Thoracic aorta (tissue), 2 donors: Measurements from ENCODE around the gene ALDH1A1. TPM values are rescaled to one million over a fixed set of nuclear protein-coding genes. Genes with fewer than 3 reads are reported as not detected.
"Not testable (repeated sequence)": the region's sequence is repeated elsewhere in the genome, so short reads cannot be mapped to it uniquely, and the experiment has no call there.

Experiments used
- ATAC-seq: fragments of 150-250 bp; one replicate; pipeline ENCODE4 v1.8.0; 2017; ENCODE audit warnings: low read depth; ENCODE audit not compliant: insufficient number of reproducible peaks, low FRiP score
- DNase-seq: peaks from one replicate; pipeline ENCODE4 v3.0.0-alpha.2; 2020; ENCODE audit warnings: low spot score
- H3K27ac ChIP-seq, 2 donors: fragments of 200-600 bp; sonication (generic); 1 replicate in 1 of 2; 2 replicates in 1 of 2; pipeline ENCODE4 v1.5.1; 2016; ENCODE audit warnings: mild to moderate bottlenecking in 2 of 2, moderate library complexity in 2 of 2
- H3K27me3 ChIP-seq: fragments of 200-600 bp; sonication (generic); replicated peaks from 2 replicates; pipeline ENCODE4 v1.6.0; 2016; ENCODE audit warnings: mild to moderate bottlenecking; ENCODE audit not compliant: insufficient read depth
- H3K36me3 ChIP-seq: fragments of 200-600 bp; sonication (generic); one replicate; pipeline ENCODE4 v1.5.1; 2016
- H3K4me1 ChIP-seq, 2 donors: fragments of 200-600 bp; sonication (generic); 1 replicate in 1 of 2; 2 replicates in 1 of 2; pipeline versions ENCODE4 v1.5.1 to v1.6.0; 2016; ENCODE audit warnings: low read depth in 2 of 2, mild to moderate bottlenecking in 1 of 2; ENCODE audit not compliant: control insufficient read depth in 1 of 2
- H3K4me3 ChIP-seq: fragments of 200-600 bp; sonication (generic); 2 replicates; pipeline ENCODE4 v1.5.1; 2016; ENCODE audit warnings: mild to moderate bottlenecking
- H3K9me3 ChIP-seq: fragments of 200-600 bp; sonication (generic); 2 replicates; pipeline ENCODE4 v1.5.1; 2016
- total RNA-seq, 2 donors: library from RNA; depleted of rRNA; stranded (reverse); fragments of >200 nt; gene quantifications; one replicate each; pipeline versions ENCODE4 v1.1.0 to v1.2.3, GENCODE V29; 2016
- TF ChIP-seq, protein P1 (sequence below): fragments of 200-600 bp; sonication (generic); IDR thresholded peaks from one replicate; pipeline ENCODE4 v1.5.1; 2019; ENCODE audit warnings: antibody characterized with exemption

ALDH1A1 gene
- total RNA-seq, 2 donors from 2014 or later = 101 to 196 TPM

DNA sequence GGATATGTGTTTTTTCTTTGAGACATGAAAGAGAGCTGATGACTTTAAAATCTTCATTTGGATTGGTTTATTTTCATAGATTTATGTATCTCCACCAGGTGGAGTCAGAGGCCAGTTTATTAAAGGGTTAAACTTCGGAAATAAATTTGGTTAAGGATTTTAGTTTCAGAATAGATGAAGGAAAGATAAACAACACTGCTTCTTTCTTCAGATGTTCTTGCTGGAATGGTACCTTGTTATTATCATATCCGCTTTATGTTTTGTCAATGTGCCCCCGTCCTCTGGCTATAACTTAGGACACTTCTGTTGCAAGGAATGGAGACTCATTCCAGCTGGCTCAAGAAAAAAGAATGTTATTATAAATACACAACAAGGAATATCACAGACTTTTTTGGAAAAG, 81.2 kb downstream of the ALDH1A1 start:
- H3K27me3 ChIP-seq = no peaks in the 10 kb centered on the region
- DNase-seq = no peak
- no peak for ATAC-seq
- TF ChIP-seq, protein P1, sequence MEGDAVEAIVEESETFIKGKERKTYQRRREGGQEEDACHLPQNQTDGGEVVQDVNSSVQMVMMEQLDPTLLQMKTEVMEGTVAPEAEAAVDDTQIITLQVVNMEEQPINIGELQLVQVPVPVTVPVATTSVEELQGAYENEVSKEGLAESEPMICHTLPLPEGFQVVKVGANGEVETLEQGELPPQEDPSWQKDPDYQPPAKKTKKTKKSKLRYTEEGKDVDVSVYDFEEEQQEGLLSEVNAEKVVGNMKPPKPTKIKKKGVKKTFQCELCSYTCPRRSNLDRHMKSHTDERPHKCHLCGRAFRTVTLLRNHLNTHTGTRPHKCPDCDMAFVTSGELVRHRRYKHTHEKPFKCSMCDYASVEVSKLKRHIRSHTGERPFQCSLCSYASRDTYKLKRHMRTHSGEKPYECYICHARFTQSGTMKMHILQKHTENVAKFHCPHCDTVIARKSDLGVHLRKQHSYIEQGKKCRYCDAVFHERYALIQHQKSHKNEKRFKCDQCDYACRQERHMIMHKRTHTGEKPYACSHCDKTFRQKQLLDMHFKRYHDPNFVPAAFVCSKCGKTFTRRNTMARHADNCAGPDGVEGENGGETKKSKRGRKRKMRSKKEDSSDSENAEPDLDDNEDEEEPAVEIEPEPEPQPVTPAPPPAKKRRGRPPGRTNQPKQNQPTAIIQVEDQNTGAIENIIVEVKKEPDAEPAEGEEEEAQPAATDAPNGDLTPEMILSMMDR = no peak
- H3K9me3 ChIP-seq = no peaks in the 10 kb centered on the region
- no peak overlapping the region for H3K27ac ChIP-seq
- H3K36me3 ChIP-seq = no peaks in the 10 kb centered on the region
- H3K4me1 ChIP-seq = peaks cover 12 to 26% of the 10 kb centered on the region in 2 donors
- H3K4me3 ChIP-seq = no peak overlapping the region

DNA sequence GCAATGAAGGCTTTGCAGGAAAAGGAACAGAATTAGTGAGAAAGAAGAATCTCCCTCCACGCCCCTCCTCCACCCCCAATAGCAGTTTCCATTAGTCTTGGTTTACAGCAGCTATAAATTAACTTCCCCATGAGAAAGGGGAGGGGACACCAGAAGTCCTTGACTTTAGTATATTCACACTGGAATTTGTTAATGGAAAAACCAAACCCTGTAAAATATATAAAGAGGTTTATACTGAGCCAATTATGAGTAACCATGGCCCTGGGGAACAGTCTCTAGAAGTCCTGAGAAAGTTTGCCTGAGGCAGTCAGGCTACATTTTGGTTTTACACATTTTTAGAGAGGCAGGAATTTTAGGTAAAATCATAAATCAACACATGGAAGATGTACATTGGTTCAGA, 88.5 kb downstream of the ALDH1A1 start:
- H3K9me3 ChIP-seq = no peaks in the 10 kb centered on the region
- H3K4me1 ChIP-seq = no peaks in the 10 kb centered on the region
- TF ChIP-seq, protein P1 = no peak

DNA sequence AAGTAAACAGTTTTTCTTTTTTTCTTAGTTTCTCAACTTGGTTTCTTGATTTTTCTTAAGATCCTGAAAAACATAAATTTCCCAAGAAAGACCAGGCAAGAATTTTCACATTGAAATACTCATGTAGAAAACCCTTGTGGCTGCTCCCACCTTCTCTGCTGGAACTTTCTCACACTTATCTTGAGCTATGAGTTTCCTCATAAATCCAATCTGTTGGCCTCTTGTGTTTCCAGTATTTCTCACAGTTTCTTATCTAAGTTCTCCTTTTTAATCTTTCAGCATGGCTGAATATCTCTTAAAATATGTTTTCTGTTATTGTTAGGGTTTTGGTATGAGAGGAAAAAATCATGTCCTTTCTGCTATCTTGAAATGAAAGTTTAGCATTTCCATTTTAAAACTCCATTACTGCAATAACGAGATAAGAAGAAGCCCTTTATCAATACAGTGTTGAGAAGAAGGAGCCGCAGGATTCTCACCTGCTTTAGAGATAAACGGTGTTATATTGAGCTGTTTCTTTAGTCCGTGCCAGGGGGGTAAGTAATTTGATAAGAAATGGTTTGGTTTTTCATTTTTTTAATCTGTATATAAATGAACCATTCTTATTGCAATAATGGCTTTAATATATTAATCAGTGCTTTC, 89.3 kb downstream of the ALDH1A1 start:
- Histone ChIP-seq H3K27ac (no peak overlapping the region), H3K4me3 (no peak overlapping the region), H3K4me1 (peaks cover 3 to 4% of the 10 kb centered on the region in 2 donors), H3K27me3 (no peaks in the 10 kb centered on the region), H3K36me3 (no peaks in the 10 kb centered on the region), H3K9me3 (no peaks in the 10 kb centered on the region)
- ATAC-seq = no peak
- TF ChIP-seq, protein P1 = no peak
- no peak for DNase-seq

More for the DNA sequence above, 88.5 kb downstream of the ALDH1A1 start:
- no peak overlapping the region for H3K27ac ChIP-seq
- no peaks in the 10 kb centered on the region for H3K36me3 ChIP-seq
- H3K27me3 ChIP-seq = no peaks in the 10 kb centered on the region
- no peak for DNase-seq
- no peak for ATAC-seq
- H3K4me3 ChIP-seq = no peak overlapping the region

DNA sequence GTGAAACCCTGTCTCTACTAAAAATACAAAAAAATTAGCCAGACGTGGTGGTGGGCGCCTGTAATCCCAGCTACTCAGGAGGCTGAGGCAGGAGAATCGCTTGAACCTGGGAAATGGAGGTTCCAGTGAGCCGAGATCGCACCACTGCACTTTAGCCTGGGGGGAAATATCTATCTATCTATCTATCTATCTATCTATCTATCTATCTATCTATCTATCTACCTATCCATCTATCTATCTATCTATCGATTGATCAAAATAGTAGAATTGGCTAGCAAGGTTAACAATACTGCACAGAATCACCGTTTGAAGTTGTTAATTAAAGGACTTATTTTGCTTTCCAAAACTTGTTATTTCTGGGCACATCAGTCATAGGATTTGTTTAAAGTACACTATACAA, 90.1 kb downstream of the ALDH1A1 start:
- not testable (repeated sequence) for H3K4me3 ChIP-seq, ATAC-seq, H3K36me3 ChIP-seq, H3K27me3 ChIP-seq, H3K27ac ChIP-seq, H3K9me3 ChIP-seq, DNase-seq
- H3K4me1 ChIP-seq = peaks cover 11 to 12% of the 10 kb centered on the region in 2 donors

DNA sequence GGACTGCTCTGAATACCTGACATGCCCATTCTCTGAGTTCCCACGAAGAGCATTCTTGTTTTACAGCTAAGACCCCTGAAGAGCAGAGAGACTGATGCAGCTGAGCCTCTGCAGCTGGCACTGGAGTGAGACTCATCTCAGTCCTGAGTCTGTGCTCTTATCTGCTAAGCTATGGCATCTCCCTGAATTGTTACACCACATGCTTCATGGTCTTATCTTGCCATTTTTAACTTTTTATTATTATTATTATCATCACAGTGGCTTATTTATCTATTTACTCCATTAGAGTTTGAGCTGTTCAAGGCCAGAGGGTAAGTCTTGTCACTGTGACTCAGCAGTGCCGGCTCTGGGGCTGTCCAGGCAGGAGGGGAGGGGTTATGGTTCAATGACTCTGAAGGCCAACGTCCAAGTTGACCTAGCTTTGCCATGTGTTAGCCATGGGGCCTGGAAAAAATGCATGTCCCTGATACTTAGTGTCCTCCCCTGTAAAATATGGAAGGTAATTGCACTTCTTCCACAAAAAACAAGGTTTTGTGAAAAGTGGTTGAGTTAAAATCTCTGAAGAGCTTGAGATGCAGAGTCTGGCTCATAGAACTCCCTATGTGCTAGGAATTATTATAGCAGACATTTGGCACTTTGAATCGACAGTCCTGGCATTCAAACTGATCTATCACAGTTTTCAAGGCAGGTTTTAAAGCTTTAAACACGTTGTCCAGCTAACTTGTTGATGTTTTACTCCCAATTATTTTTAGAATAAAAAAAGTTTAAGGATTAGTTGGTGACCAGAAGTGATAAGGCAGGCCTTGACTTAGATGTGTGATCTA, 94.6 kb downstream of the ALDH1A1 start:
- Histone ChIP-seq H3K27me3 (no peaks in the 10 kb centered on the region), H3K27ac (peak overlapping the region; percentile 49), H3K4me3 (no peak overlapping the region), H3K4me1 (peaks cover 17 to 20% of the 10 kb centered on the region in 2 donors), H3K9me3 (no peaks in the 10 kb centered on the region), H3K36me3 (no peaks in the 10 kb centered on the region)
- ATAC-seq = no peak
- TF ChIP-seq, protein P1 = no peak
- no peak for DNase-seq
